Measurements from ENCODE around the gene MRPL52. TPM values are rescaled to one million over a fixed set of nuclear protein-coding genes. Genes with fewer than 3 reads are reported as not detected.
"Not testable (repeated sequence)": the region's sequence is repeated elsewhere in the genome, so short reads cannot be mapped to it uniquely, and the experiment has no call there.

Gene MRPL52
- total RNA-seq, 4 donors from 2014 or later: 30.3 to 114 (median 52.9) TPM

- Histone ChIP-seq H3K27me3 (no peaks in the 10 kb centered on the region), H3K4me3 (peak overlapping the region in 2 of 4 donors; percentile 1 to 57), H3K36me3 (no peaks in the 10 kb centered on the region), H3K9me3 (no peaks in the 10 kb centered on the region), H3K4me1 (peaks cover 0 to 78% (median 4%) of the 10 kb centered on the region in 4 donors), H3K27ac (peak overlapping the region; percentile 72 to 97 (median 87))
- TF ChIP-seq CTCF (IDR thresholded peaks at IDR 0.05): no peak
- TF ChIP-seq POLR2A (IDR thresholded peaks at IDR 0.05): peak; percentile 9 to 65
- peak in 2 of 3 donors; percentile 73 to 80 for DNase-seq
Observed at GRCh38 chr14:22821193-22822015, 8.3 kb upstream of the MRPL52 start.

GRCh38 chr14:22822016-22822570 lies 7.6 kb upstream of the MRPL52 start:
- peak in 2 of 3 donors; percentile 69 to 81 for DNase-seq
- Histone ChIP-seq H3K4me3 (peak overlapping the region; percentile 36 to 59 (median 52)), H3K27me3 (no peaks in the 10 kb centered on the region), H3K4me1 (peaks cover 0 to 72% (median 4%) of the 10 kb centered on the region in 4 donors), H3K27ac (peak overlapping the region; percentile 72 to 97 (median 87)), H3K9me3 (no peaks in the 10 kb centered on the region), H3K36me3 (no peaks in the 10 kb centered on the region)
- TF ChIP-seq POLR2A (IDR thresholded peaks at IDR 0.05) (no peak), CTCF (IDR thresholded peaks at IDR 0.05) (no peak)

GRCh38 chr14:22822571-22823098 lies 7.1 kb upstream of the MRPL52 start:
- Histone ChIP-seq H3K9me3 (no peaks in the 10 kb centered on the region), H3K36me3 (no peaks in the 10 kb centered on the region), H3K4me1 (peaks cover 0 to 67% (median 4%) of the 10 kb centered on the region in 4 donors), H3K27ac (peak overlapping the region; percentile 72 to 97 (median 87)), H3K27me3 (no peaks in the 10 kb centered on the region), H3K4me3 (peak overlapping the region; percentile 36 to 59 (median 52))
- peak; percentile 71 to 87 (median 82) for DNase-seq
- TF ChIP-seq CTCF (IDR thresholded peaks at IDR 0.05) (peak; percentile 44 to 81 (median 80)), POLR2A (IDR thresholded peaks at IDR 0.05) (no peak)

- H3K4me3 ChIP-seq: no peak overlapping the region
- no peaks in the 10 kb centered on the region for H3K27me3 ChIP-seq
- H3K27ac ChIP-seq: peak overlapping the region in 2 of 4 donors; percentile 20 to 29
- peaks cover 0 to 47% (median 4%) of the 10 kb centered on the region in 4 donors for H3K4me1 ChIP-seq
- TF ChIP-seq POLR2A (IDR thresholded peaks at IDR 0.05) (peak in 1 of 2 donors; percentile 49), CTCF (IDR thresholded peaks at IDR 0.05) (no peak)
- no peaks in the 10 kb centered on the region for H3K36me3 ChIP-seq
- no peaks in the 10 kb centered on the region for H3K9me3 ChIP-seq
- DNase-seq: peak in 1 of 3 donors; percentile 79
Observed at GRCh38 chr14:22824711-22825359, 4.9 kb upstream of the MRPL52 start.

GRCh38 chr14:22829076-22829660 lies 519 bp upstream of the MRPL52 start:
- DNase-seq, H3K36me3 ChIP-seq, H3K9me3 ChIP-seq, H3K27me3 ChIP-seq: not testable (repeated sequence)
- Histone ChIP-seq H3K4me3 (peak overlapping the region; percentile 73 to 92 (median 88)), H3K27ac (peak overlapping the region; percentile 68 to 92 (median 82)), H3K4me1 (peaks cover 0 to 19% (median 6%) of the 10 kb centered on the region in 4 donors)

All from Peyer's patch (tissue), 4 donors.